ENCODE data around the gene IFT88. TPM values are rescaled to one million over a fixed set of nuclear protein-coding genes. Genes with fewer than 3 reads are reported as not detected.

The IFT88 gene
- total RNA-seq, 4 donors from 2014 or later, result 7.9 to 47.5 (median 27.6) TPM

DNA sequence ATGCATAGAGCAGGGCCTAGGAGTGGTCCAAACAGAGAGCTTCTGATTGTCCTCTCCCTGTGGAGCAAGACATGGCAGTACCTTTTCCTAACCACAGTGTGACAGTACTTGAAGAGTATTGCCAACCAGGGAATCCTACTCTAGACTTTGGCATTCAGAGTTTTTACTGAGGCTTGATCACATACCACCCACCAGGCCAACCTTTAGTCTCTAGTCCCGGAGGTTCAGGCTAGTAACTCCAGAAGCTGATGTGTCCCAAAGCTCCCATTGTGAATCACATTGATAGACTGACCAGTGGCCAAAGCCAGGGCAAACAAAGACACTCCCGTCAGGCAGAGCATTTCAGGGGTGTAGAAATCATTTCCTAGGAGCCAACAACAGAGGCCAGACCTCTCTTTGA is 18.4 kb downstream of the IFT88 start:
- peaks cover 0 to 6% of the 10 kb centered on the region in 2 donors for H3K9me3 ChIP-seq
- no peak overlapping the region for H3K27ac ChIP-seq
- intact Hi-C loops (cut with DNase I; ENCODE audit: low total_unique reads), result no loop called here
- H3K4me1 ChIP-seq, result no peaks in the 10 kb centered on the region
- no peak for TF ChIP-seq POLR2A (IDR thresholded peaks at IDR 0.05)
- TF ChIP-seq, protein P1, sequence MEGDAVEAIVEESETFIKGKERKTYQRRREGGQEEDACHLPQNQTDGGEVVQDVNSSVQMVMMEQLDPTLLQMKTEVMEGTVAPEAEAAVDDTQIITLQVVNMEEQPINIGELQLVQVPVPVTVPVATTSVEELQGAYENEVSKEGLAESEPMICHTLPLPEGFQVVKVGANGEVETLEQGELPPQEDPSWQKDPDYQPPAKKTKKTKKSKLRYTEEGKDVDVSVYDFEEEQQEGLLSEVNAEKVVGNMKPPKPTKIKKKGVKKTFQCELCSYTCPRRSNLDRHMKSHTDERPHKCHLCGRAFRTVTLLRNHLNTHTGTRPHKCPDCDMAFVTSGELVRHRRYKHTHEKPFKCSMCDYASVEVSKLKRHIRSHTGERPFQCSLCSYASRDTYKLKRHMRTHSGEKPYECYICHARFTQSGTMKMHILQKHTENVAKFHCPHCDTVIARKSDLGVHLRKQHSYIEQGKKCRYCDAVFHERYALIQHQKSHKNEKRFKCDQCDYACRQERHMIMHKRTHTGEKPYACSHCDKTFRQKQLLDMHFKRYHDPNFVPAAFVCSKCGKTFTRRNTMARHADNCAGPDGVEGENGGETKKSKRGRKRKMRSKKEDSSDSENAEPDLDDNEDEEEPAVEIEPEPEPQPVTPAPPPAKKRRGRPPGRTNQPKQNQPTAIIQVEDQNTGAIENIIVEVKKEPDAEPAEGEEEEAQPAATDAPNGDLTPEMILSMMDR (IDR thresholded peaks at IDR 0.05), result no peak
- DNase-seq, result no peak
- no peaks in the 10 kb centered on the region for H3K27me3 ChIP-seq
- no peak overlapping the region for H3K4me3 ChIP-seq
- no peaks in the 10 kb centered on the region for H3K36me3 ChIP-seq

DNA sequence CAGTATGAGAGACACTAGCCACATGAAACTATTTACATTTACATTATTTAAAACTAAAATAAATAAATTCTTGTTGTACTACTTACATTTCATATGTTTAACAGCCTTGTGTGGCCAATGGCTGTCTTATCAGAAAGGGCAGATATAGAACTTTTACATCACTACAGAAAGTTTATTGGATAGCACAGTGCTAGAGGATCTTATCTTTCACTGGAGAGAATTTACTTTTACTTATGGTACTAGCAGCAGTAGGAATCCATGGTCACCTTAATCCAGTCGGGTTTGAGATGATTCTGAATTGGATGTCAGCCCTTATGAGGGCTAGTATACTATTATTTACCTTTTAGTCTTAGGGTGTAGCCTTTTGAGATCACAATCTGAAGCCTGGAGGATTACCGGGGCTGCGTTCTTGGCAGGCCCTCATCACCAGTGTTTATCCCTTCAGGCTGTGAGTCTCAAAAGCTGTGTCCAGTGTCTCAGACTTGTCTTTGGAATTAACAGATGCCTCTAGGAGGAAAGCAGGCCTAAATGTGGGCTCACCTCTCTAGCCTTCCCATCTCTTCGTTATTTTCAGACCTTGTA is 21.7 kb downstream of the IFT88 start:
- no peaks in the 10 kb centered on the region for H3K27me3 ChIP-seq
- no peaks in the 10 kb centered on the region for H3K4me1 ChIP-seq
- H3K36me3 ChIP-seq, result no peaks in the 10 kb centered on the region
- no peak overlapping the region for H3K4me3 ChIP-seq
- no peak overlapping the region for H3K27ac ChIP-seq
- TF ChIP-seq, protein P1 (IDR thresholded peaks at IDR 0.05), result no peak
- no peak for TF ChIP-seq POLR2A (IDR thresholded peaks at IDR 0.05)
- intact Hi-C loops (cut with DNase I; ENCODE audit: low total_unique reads), result no loop called here
- DNase-seq, result no peak
- H3K9me3 ChIP-seq, result peaks cover 0 to 3% of the 10 kb centered on the region in 2 donors

DNA sequence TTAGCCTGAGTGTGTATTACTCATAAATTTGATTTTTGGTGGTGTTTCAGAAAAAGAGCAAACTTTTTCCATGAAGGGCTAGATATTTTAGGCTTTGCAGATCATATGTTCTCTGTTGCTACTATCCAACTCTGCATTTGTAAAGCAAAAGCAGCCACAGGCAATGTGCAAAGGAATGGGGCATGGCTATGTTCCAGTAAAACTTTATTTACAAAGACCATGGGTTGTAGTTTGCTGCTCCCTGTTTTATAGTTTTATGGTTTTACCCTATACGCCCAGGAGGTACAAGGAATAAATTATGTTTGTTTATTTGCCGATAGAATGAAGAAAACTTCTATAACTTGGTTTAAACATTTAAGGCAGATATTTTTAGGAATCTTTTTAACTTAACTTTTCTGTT is 23.6 kb downstream of the IFT88 start:
- Histone ChIP-seq H3K36me3 (no peaks in the 10 kb centered on the region), H3K9me3 (no peaks in the 10 kb centered on the region), H3K4me3 (no peak overlapping the region), H3K27me3 (no peaks in the 10 kb centered on the region), H3K27ac (no peak overlapping the region), H3K4me1 (no peaks in the 10 kb centered on the region)
- intact Hi-C loops (cut with DNase I; ENCODE audit: low total_unique reads), result no loop called here
- no peak for DNase-seq
- TF ChIP-seq, protein P1 (IDR thresholded peaks at IDR 0.05), result no peak
- no peak for TF ChIP-seq POLR2A (IDR thresholded peaks at IDR 0.05)

DNA sequence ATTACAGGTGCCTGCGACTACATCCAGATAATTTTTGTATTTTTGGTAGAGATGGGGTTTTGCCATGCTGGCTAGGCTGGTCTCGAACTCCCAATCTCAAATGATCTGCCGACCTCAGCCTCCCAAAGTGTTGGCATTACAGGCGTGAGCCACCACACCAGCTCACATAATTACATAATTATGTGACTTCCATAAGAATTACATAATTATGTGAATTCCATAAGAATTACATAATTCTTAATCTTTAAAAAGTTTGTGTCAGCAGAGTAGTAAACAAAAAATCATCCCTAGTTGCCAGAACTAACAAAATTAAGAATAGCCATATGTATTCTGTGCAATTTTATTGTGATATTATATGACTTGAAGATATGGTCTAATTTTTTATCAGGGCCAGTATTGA is 25.6 kb downstream of the IFT88 start:
- no peak for DNase-seq
- TF ChIP-seq POLR2A (IDR thresholded peaks at IDR 0.05), result no peak
- TF ChIP-seq, protein P1 (IDR thresholded peaks at IDR 0.05), result no peak
- no peak overlapping the region for H3K4me3 ChIP-seq
- intact Hi-C loops (cut with DNase I; ENCODE audit: low total_unique reads), result no loop called here
- no peaks in the 10 kb centered on the region for H3K4me1 ChIP-seq
- H3K36me3 ChIP-seq, result no peaks in the 10 kb centered on the region
- H3K27me3 ChIP-seq, result no peaks in the 10 kb centered on the region
- no peak overlapping the region for H3K27ac ChIP-seq
- no peaks in the 10 kb centered on the region for H3K9me3 ChIP-seq

DNA sequence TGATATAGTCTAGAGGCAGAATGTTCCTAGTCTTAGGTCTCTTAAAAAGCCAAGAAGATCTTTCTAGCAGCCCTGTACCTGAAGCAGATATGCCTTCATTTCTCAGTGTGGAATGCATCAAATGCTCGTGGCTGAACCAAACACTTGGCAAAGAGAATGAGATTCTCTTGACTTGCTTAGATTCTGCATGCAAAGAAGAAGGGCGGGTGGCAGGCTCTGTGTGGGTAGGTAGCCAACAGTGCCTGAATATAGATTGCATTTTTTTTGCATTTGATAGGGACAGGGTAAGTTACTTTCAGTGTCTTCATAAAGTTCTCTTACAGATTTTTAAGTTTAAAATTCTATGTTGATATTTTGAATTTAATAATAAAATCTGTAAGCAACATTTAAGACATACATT is 27.3 kb downstream of the IFT88 start:
- H3K27ac ChIP-seq, result no peak overlapping the region
- TF ChIP-seq, protein P1 (IDR thresholded peaks at IDR 0.05), result no peak
- no peak for TF ChIP-seq POLR2A (IDR thresholded peaks at IDR 0.05)
- no peaks in the 10 kb centered on the region for H3K27me3 ChIP-seq
- H3K4me3 ChIP-seq, result no peak overlapping the region
- DNase-seq, result no peak
- no peaks in the 10 kb centered on the region for H3K36me3 ChIP-seq
- H3K4me1 ChIP-seq, result no peaks in the 10 kb centered on the region
- intact Hi-C loops (cut with DNase I; ENCODE audit: low total_unique reads), result no loop called here
- H3K9me3 ChIP-seq, result no peaks in the 10 kb centered on the region

All from uterus (tissue), 4 donors.